Neural crest cell (in vitro differentiated cells): Measurements from ENCODE around the gene CDK6. TPM values are rescaled to one million over a fixed set of nuclear protein-coding genes. Genes with fewer than 3 reads are reported as not detected.

Source experiments
- DNase-seq: peaks from one replicate; pipeline ENCODE4 v3.0.0; 2021; ENCODE audit warnings: low read depth, mixed read lengths, low spot score
- H3K27ac Mint-ChIP-seq: one replicate; pipeline ENCODE4 v1.8.0; 2021; ENCODE audit warnings: mild to moderate bottlenecking, mixed read lengths; ENCODE audit not compliant: unreplicated experiment
- H3K27me3 Mint-ChIP-seq: 2 replicates; pipeline ENCODE4 v1.8.0; 2021; ENCODE audit warnings: low read depth, mild to moderate bottlenecking, mixed read lengths
- H3K36me3 Mint-ChIP-seq: 2 replicates; pipeline ENCODE4 v1.8.0; 2021; ENCODE audit warnings: low read depth, mild to moderate bottlenecking, mixed read lengths
- H3K4me1 Mint-ChIP-seq: 2 replicates; pipeline ENCODE4 v1.8.0; 2021; ENCODE audit warnings: mixed read lengths
- H3K4me3 Mint-ChIP-seq: one replicate; pipeline ENCODE4 v1.8.0; 2021; ENCODE audit warnings: mild to moderate bottlenecking, mixed read lengths
- H3K9me3 Mint-ChIP-seq: 2 replicates; pipeline ENCODE4 v1.8.0; 2021; ENCODE audit warnings: mixed read lengths
- CTCF ChIP-seq: fragments of 200-600 bp; sonication (generic); conservative IDR thresholded peaks from 2 replicates; pipeline ENCODE4 v1.5.0; 2021; ENCODE audit warnings: antibody characterized with exemption, mild to moderate bottlenecking
- total RNA-seq: library from RNA; stranded (reverse); gene quantifications from 2 replicates; pipeline ENCODE4 v1.2.1, GENCODE V29; 2021

The CDK6 gene
- total RNA-seq, 1 donor from 2014 or later, result 42.9 TPM

DNA sequence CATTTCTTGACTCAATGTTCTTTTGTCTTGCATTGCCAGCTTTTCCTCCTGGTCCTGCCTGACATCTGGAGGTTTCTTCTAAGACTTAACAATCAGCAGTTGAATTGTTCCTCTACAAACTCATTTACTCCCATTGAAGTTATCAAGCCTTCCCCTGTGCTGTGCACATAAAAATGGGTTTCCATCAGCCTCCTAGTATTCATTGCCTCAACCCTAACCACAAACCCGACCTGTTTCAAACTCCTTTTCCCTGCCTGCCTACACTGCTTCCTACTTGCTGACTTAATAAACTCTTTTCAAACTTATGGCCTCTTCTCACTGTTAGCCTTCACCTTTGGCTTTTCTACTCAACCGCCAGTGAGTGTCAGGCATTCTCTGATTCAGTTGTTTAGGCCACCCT lies 9.4 kb upstream of the CDK6 start:
- H3K36me3 Mint-ChIP-seq, result no peaks in the 10 kb centered on the region
- TF ChIP-seq CTCF, result no peak
- peaks cover 26% of the 10 kb centered on the region for H3K27me3 Mint-ChIP-seq
- no peak overlapping the region for H3K27ac Mint-ChIP-seq
- H3K4me1 Mint-ChIP-seq, result no peaks in the 10 kb centered on the region
- no peaks in the 10 kb centered on the region for H3K9me3 Mint-ChIP-seq
- no peak overlapping the region for H3K4me3 Mint-ChIP-seq
- DNase-seq, result no peak

GRCh38 chr7:92843781-92844180 lies 7.4 kb upstream of the CDK6 start:
- Mint-ChIP-seq H3K4me1 (peaks cover under 1% of the 10 kb centered on the region), H3K36me3 (no peaks in the 10 kb centered on the region), H3K27ac (no peak overlapping the region), H3K27me3 (peaks cover 41% of the 10 kb centered on the region), H3K9me3 (no peaks in the 10 kb centered on the region), H3K4me3 (no peak overlapping the region)
- no peak for DNase-seq
- no peak for TF ChIP-seq CTCF

GRCh38 chr7:92843034-92843760 lies 6.8 kb upstream of the CDK6 start:
- Mint-ChIP-seq H3K36me3 (no peaks in the 10 kb centered on the region), H3K4me3 (no peak overlapping the region), H3K9me3 (no peaks in the 10 kb centered on the region), H3K27ac (no peak overlapping the region), H3K27me3 (peaks cover 45% of the 10 kb centered on the region), H3K4me1 (peaks cover 3% of the 10 kb centered on the region)
- TF ChIP-seq CTCF, result no peak
- DNase-seq, result no peak

DNA sequence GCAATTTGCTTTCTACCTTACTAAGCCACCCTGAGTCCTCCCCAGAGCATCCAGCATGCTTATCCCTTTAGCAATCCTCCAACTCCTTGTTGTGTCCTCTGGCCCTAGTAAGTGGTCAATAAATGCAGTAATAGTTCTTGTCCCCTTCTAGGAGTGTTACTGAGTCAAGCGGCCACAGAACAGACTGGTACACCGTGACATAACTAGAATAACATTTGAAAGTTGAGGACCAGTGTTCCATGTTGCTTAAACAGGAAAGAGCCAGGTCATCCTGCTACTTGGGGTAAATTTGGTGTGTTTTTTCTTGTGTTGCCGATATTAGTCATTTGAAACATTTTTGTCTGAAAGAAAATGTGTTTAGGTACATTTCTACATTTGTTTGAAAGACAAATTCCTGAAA lies 4.8 kb upstream of the CDK6 start:
- Mint-ChIP-seq H3K27me3 (peaks cover 56% of the 10 kb centered on the region), H3K9me3 (no peaks in the 10 kb centered on the region), H3K4me1 (peaks cover 11% of the 10 kb centered on the region), H3K36me3 (no peaks in the 10 kb centered on the region), H3K4me3 (peak overlapping the region; percentile 36), H3K27ac (no peak overlapping the region)
- TF ChIP-seq CTCF, result no peak
- no peak for DNase-seq

DNA sequence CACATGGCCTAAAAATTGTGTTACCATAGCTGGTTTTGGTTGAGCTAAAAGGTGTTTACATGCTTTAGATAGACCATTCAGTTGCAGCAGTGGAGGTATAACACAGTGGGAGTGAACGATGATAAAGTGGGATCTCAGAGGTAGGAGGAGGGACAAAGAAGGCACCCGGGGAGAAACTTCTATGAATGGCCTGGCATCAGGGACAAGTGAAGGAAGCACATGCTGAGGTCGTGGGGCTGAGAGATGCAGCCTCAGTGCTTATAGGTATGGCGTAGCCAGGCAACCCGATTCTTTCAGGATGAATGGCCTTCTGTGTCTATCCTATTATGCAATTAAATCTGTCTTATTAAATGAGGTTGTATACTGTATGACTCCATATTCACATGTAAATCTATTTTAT lies 3.9 kb upstream of the CDK6 start:
- Mint-ChIP-seq H3K9me3 (no peaks in the 10 kb centered on the region), H3K27me3 (peaks cover 64% of the 10 kb centered on the region)

More for the DNA sequence above, 3.9 kb upstream of the CDK6 start:
- Mint-ChIP-seq H3K4me3 (no peak overlapping the region), H3K4me1 (peaks cover 15% of the 10 kb centered on the region), H3K27ac (no peak overlapping the region), H3K36me3 (no peaks in the 10 kb centered on the region)
- no peak for DNase-seq
- TF ChIP-seq CTCF, result no peak
